ENCODE data around the gene CPED1. TPM values are rescaled to one million over a fixed set of nuclear protein-coding genes. Genes with fewer than 3 reads are reported as not detected.
"Not testable (repeated sequence)": the region's sequence is repeated elsewhere in the genome, so short reads cannot be mapped to it uniquely, and the experiment has no call there.

Gene CPED1
- total and polyA plus RNA-seq, 2 experiments from 2014 or later = 0.17 to 0.47 TPM

- H3K27ac ChIP-seq (ENCODE audit: low read depth); H3F3A ChIP-seq (replicated peaks; ENCODE audit: low read depth); H3K36me3 Mint-ChIP-seq (ENCODE audit: low read depth); H2AFZ ChIP-seq; H3K4me1 ChIP-seq (ENCODE audit: insufficient read depth); H3K9me3 Mint-ChIP-seq; H3K9me2 ChIP-seq (ENCODE audit: insufficient read depth); H3K4me3 Mint-ChIP-seq; ATAC-seq; H3K27me3 Mint-ChIP-seq (ENCODE audit: insufficient read depth, low read depth, poor library complexity); DNase-seq (ENCODE audit: low spot score); H3K36me3 ChIP-seq (ENCODE audit: insufficient read depth); H3K4me3 ChIP-seq; H3K27me3 ChIP-seq (ENCODE audit: insufficient read depth); H3K79me2 ChIP-seq (replicated peaks; ENCODE audit: insufficient read depth); H3K4me2 ChIP-seq; H4K20me1 ChIP-seq (replicated peaks; ENCODE audit: insufficient read depth); H3K27ac Mint-ChIP-seq: not testable (repeated sequence)
- H3K4me1 Mint-ChIP-seq = peaks cover 10% of the 10 kb centered on the region
Observed at GRCh38 chr7:121067717-121068116, 79.2 kb downstream of the CPED1 start.

GRCh38 chr7:121069346-121070100, 81.0 kb downstream of the CPED1 start:
- H3K27ac ChIP-seq (ENCODE audit: low read depth) = no peak overlapping the region
- no peak for DNase-seq (ENCODE audit: low spot score)
- Mint-ChIP-seq H3K36me3 (ENCODE audit: low read depth) (no peaks in the 10 kb centered on the region), H3K9me3 (no peaks in the 10 kb centered on the region), H3K27me3 (ENCODE audit: insufficient read depth, low read depth, poor library complexity) (no peaks in the 10 kb centered on the region), H3K27ac (no peak overlapping the region), H3K4me1 (peaks cover 3% of the 10 kb centered on the region; the same call in 2 of the 3 replicates), H3K4me3 (no peak overlapping the region)
- H2AFZ ChIP-seq = no peak overlapping the region
- no peaks in the 10 kb centered on the region for H3K36me3 ChIP-seq (ENCODE audit: insufficient read depth)
- no peaks in the 10 kb centered on the region for H3K27me3 ChIP-seq (ENCODE audit: insufficient read depth)
- no peaks in the 10 kb centered on the region for H3K79me2 ChIP-seq (replicated peaks; ENCODE audit: insufficient read depth)
- no peak for ATAC-seq
- H3K9me2 ChIP-seq (ENCODE audit: insufficient read depth) = peaks cover 9% of the 10 kb centered on the region
- H3F3A ChIP-seq (replicated peaks; ENCODE audit: low read depth) = no peaks in the 10 kb centered on the region
- peaks cover under 1% of the 10 kb centered on the region; the same call in 1 of the 2 replicates for H3K4me1 ChIP-seq (ENCODE audit: insufficient read depth)
- no peaks in the 10 kb centered on the region for H4K20me1 ChIP-seq (replicated peaks; ENCODE audit: insufficient read depth)
- no peak overlapping the region for H3K4me3 ChIP-seq
- H3K4me2 ChIP-seq = no peak overlapping the region
- TF ChIP-seq, protein P1, sequence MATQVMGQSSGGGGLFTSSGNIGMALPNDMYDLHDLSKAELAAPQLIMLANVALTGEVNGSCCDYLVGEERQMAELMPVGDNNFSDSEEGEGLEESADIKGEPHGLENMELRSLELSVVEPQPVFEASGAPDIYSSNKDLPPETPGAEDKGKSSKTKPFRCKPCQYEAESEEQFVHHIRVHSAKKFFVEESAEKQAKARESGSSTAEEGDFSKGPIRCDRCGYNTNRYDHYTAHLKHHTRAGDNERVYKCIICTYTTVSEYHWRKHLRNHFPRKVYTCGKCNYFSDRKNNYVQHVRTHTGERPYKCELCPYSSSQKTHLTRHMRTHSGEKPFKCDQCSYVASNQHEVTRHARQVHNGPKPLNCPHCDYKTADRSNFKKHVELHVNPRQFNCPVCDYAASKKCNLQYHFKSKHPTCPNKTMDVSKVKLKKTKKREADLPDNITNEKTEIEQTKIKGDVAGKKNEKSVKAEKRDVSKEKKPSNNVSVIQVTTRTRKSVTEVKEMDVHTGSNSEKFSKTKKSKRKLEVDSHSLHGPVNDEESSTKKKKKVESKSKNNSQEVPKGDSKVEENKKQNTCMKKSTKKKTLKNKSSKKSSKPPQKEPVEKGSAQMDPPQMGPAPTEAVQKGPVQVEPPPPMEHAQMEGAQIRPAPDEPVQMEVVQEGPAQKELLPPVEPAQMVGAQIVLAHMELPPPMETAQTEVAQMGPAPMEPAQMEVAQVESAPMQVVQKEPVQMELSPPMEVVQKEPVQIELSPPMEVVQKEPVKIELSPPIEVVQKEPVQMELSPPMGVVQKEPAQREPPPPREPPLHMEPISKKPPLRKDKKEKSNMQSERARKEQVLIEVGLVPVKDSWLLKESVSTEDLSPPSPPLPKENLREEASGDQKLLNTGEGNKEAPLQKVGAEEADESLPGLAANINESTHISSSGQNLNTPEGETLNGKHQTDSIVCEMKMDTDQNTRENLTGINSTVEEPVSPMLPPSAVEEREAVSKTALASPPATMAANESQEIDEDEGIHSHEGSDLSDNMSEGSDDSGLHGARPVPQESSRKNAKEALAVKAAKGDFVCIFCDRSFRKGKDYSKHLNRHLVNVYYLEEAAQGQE (IDR thresholded peaks at IDR 0.05; ENCODE audit: unreplicated experiment) = no peak
- TF ChIP-seq EZH2 (IDR thresholded peaks at IDR 0.05; ENCODE audit: low read depth, unreplicated experiment) (no peak), EZH2phosphoT487 (IDR thresholded peaks at IDR 0.05; ENCODE audit: unreplicated experiment) (no peak), ZNF331 (CRISPR knock-in tag; IDR thresholded peaks at IDR 0.05; ENCODE audit: low read depth) (no peak), CREB1 (CRISPR knock-in tag; IDR thresholded peaks at IDR 0.05; ENCODE audit: low read depth) (no peak), STAT1 (IDR thresholded peaks at IDR 0.05; ENCODE audit: unreplicated experiment) (no peak), NANOG (IDR thresholded peaks at IDR 0.05; ENCODE audit: borderline replicate concordance) (no peak), POLR2AphosphoS5 (IDR thresholded peaks at IDR 0.05; ENCODE audit: low read depth) (no peak), JUNB (IDR thresholded peaks at IDR 0.05; ENCODE audit: unreplicated experiment) (no peak), ZNF114 (CRISPR knock-in tag; IDR thresholded peaks at IDR 0.05) (no peak)
- TF ChIP-seq, protein P2, sequence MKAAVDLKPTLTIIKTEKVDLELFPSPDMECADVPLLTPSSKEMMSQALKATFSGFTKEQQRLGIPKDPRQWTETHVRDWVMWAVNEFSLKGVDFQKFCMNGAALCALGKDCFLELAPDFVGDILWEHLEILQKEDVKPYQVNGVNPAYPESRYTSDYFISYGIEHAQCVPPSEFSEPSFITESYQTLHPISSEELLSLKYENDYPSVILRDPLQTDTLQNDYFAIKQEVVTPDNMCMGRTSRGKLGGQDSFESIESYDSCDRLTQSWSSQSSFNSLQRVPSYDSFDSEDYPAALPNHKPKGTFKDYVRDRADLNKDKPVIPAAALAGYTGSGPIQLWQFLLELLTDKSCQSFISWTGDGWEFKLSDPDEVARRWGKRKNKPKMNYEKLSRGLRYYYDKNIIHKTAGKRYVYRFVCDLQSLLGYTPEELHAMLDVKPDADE (IDR thresholded peaks at IDR 0.05) = no peak
- TF ChIP-seq, protein P3, sequence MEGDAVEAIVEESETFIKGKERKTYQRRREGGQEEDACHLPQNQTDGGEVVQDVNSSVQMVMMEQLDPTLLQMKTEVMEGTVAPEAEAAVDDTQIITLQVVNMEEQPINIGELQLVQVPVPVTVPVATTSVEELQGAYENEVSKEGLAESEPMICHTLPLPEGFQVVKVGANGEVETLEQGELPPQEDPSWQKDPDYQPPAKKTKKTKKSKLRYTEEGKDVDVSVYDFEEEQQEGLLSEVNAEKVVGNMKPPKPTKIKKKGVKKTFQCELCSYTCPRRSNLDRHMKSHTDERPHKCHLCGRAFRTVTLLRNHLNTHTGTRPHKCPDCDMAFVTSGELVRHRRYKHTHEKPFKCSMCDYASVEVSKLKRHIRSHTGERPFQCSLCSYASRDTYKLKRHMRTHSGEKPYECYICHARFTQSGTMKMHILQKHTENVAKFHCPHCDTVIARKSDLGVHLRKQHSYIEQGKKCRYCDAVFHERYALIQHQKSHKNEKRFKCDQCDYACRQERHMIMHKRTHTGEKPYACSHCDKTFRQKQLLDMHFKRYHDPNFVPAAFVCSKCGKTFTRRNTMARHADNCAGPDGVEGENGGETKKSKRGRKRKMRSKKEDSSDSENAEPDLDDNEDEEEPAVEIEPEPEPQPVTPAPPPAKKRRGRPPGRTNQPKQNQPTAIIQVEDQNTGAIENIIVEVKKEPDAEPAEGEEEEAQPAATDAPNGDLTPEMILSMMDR (conservative IDR thresholded peaks at IDR 0.05; ENCODE audit: low read depth in 2 of 2) = no peak

All from GM23338 (cell line).